Skeletal muscle satellite cell (primary cell): ENCODE data around the gene PDIA5.
"Not testable (repeated sequence)": the region's sequence is repeated elsewhere in the genome, so short reads cannot be mapped to it uniquely, and the experiment has no call there.

Experiments
- H3K27me3 ChIP-seq: 2 replicates; pipeline ENCODE4 v1.7.0; 2013; ENCODE audit warnings: low read length; ENCODE audit not compliant: control insufficient read depth, insufficient read depth
- H3K36me3 ChIP-seq: 2 replicates; pipeline ENCODE4 v1.7.0; 2013; ENCODE audit warnings: mild to moderate bottlenecking, control low read depth, low read length; ENCODE audit not compliant: insufficient read depth
- H3K4me1 ChIP-seq: 2 replicates; pipeline ENCODE4 v1.7.0; 2013; ENCODE audit warnings: low read length; ENCODE audit not compliant: control insufficient read depth, insufficient read depth
- H3K4me2 ChIP-seq: 2 replicates; pipeline ENCODE4 v1.7.0; 2013; ENCODE audit warnings: mild to moderate bottlenecking, low read length
- H3K4me3 ChIP-seq: 2 replicates; pipeline ENCODE4 v1.7.0; 2013; ENCODE audit warnings: low read length
- H3K9ac ChIP-seq: 2 replicates; pipeline ENCODE4 v1.7.0; 2013; ENCODE audit warnings: mild to moderate bottlenecking, low read depth, low read length, moderate library complexity
- H3K9me3 ChIP-seq: replicated peaks from 2 replicates; pipeline ENCODE4 v1.7.0; 2013; ENCODE audit warnings: mild to moderate bottlenecking, control low read depth, low read length

PDIA5 gene

GRCh38 chr3:123143669-123144411 is 77.0 kb downstream of the PDIA5 start:
- Histone ChIP-seq H3K4me3 (no peak overlapping the region), H3K9me3 (no peaks in the 10 kb centered on the region), H3K9ac (no peak overlapping the region), H3K36me3 (peaks cover 61% of the 10 kb centered on the region), H3K4me1 (peaks cover 6% of the 10 kb centered on the region), H3K27me3 (no peaks in the 10 kb centered on the region), H3K4me2 (no peak overlapping the region)

DNA sequence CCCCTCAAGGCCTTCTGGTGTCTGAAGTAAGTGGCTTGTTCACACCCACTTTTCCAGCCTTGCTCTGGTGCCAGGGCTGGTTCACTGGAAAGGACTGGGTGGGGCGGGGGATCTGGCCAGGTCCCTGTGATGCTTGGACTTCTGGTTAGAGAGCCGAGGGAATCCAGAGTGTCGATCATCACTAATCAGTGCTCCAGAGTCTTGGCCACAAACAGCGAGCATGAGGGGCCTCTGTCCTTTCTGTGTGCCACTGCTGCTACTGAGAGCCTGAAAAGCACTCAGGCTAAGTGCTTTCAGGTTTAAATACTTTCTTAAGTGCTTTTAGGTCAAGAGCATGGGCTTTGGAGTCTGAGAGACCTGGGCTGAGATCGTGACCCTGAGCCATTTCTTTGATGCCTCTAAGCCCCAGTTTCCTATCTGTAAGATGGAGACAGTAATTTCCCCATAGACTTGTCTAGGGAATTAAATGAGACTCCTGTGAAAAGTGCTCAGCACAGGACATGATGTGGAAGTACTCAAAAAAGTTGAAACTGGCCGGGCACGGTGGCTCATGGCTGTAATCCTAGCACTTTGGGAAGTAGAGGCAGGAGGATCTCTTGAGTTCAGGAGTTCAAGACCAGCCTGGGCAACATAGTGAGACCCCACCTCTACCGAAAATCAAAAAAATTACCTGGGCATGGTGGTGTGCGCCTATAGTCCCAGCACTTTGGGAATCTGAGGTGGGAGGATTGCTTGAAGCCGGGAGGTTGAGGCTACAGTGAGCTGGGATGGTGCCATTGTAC is 81.1 kb downstream of the PDIA5 start:
- Histone ChIP-seq H3K4me3 (no peak overlapping the region), H3K9me3 (no peaks in the 10 kb centered on the region), H3K36me3 (peaks cover 54% of the 10 kb centered on the region), H3K27me3 (no peaks in the 10 kb centered on the region), H3K4me2 (no peak overlapping the region), H3K9ac (no peak overlapping the region), H3K4me1 (peaks cover 6% of the 10 kb centered on the region)

GRCh38 chr3:123148772-123149171 is 81.9 kb downstream of the PDIA5 start:
- no peaks in the 10 kb centered on the region for H3K9me3 ChIP-seq
- H3K36me3 ChIP-seq, result peaks cover 57% of the 10 kb centered on the region
- no peaks in the 10 kb centered on the region for H3K27me3 ChIP-seq
- no peak overlapping the region for H3K4me3 ChIP-seq
- peaks cover 2% of the 10 kb centered on the region for H3K4me1 ChIP-seq
- no peak overlapping the region for H3K9ac ChIP-seq
- H3K4me2 ChIP-seq, result no peak overlapping the region

DNA sequence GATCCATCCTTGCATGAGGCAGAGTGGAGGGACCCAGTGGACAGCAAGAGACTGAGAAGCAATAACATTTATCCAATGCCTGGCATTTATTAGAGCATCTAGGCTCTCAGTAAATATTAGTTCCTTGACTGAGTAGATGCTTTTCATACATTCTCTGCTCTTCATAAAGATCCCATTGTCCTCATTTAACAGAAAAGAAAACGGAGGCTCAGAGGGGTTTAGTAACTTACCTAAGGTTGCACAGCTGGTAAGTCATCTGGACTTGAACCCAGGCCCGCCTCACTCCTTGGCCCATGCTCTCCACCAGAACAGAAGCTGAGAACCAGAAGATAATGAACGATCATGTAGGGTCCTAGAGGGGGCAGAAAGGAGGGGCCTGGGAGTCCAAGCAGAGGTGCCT is 82.7 kb downstream of the PDIA5 start:
- Histone ChIP-seq H3K9ac (no peak overlapping the region), H3K36me3 (peaks cover 58% of the 10 kb centered on the region)

GRCh38 chr3:123150449-123151215 is 83.8 kb downstream of the PDIA5 start:
- no peak overlapping the region for H3K9ac ChIP-seq
- no peaks in the 10 kb centered on the region for H3K9me3 ChIP-seq
- H3K4me3 ChIP-seq, result no peak overlapping the region
- no peaks in the 10 kb centered on the region for H3K27me3 ChIP-seq
- no peaks in the 10 kb centered on the region for H3K4me1 ChIP-seq
- peaks cover 61% of the 10 kb centered on the region for H3K36me3 ChIP-seq
- no peak overlapping the region for H3K4me2 ChIP-seq

More for the DNA sequence above, 82.7 kb downstream of the PDIA5 start:
- H3K9me3 ChIP-seq, result no peaks in the 10 kb centered on the region
- no peaks in the 10 kb centered on the region for H3K27me3 ChIP-seq
- H3K4me1 ChIP-seq, result no peaks in the 10 kb centered on the region
- no peak overlapping the region for H3K4me2 ChIP-seq
- no peak overlapping the region for H3K4me3 ChIP-seq

GRCh38 chr3:123151251-123151705 is 84.5 kb downstream of the PDIA5 start:
- no peaks in the 10 kb centered on the region for H3K4me1 ChIP-seq
- H3K9ac ChIP-seq, result no peak overlapping the region
- H3K9me3 ChIP-seq, result no peaks in the 10 kb centered on the region
- no peak overlapping the region for H3K4me3 ChIP-seq
- H3K36me3 ChIP-seq, result peaks cover 61% of the 10 kb centered on the region
- no peaks in the 10 kb centered on the region for H3K27me3 ChIP-seq
- H3K4me2 ChIP-seq, result no peak overlapping the region

- not testable (repeated sequence) for H3K4me1 ChIP-seq, H3K4me3 ChIP-seq, H3K4me2 ChIP-seq, H3K9me3 ChIP-seq, H3K27me3 ChIP-seq, H3K9ac ChIP-seq
- H3K36me3 ChIP-seq, result peaks cover 59% of the 10 kb centered on the region
Measured at GRCh38 chr3:123151853-123152420, 85.1 kb downstream of the PDIA5 start.

DNA sequence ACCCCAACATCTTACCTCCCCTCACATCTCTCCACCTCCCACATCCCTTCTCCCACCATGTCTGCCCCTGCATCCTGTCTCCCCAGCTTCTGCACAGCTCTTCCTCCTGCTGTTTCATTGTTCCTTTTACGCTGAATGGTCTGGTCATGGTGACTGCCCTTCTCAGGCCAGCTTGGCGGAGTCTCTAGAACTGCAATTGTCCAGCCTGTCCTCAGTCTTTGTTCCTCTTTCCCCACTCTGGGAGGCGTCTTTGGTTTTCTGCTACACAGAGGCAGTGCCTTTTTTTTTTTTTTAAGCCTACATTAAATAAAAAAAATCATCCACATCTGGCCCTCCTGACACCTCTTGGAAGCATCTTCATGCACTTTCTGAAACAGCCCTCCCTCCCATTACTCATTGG is 85.9 kb downstream of the PDIA5 start:
- no peaks in the 10 kb centered on the region for H3K9me3 ChIP-seq
- no peak overlapping the region for H3K4me3 ChIP-seq
- no peak overlapping the region for H3K4me2 ChIP-seq
- no peak overlapping the region for H3K9ac ChIP-seq
- peaks cover 51% of the 10 kb centered on the region for H3K36me3 ChIP-seq
- H3K4me1 ChIP-seq, result no peaks in the 10 kb centered on the region
- no peaks in the 10 kb centered on the region for H3K27me3 ChIP-seq

DNA sequence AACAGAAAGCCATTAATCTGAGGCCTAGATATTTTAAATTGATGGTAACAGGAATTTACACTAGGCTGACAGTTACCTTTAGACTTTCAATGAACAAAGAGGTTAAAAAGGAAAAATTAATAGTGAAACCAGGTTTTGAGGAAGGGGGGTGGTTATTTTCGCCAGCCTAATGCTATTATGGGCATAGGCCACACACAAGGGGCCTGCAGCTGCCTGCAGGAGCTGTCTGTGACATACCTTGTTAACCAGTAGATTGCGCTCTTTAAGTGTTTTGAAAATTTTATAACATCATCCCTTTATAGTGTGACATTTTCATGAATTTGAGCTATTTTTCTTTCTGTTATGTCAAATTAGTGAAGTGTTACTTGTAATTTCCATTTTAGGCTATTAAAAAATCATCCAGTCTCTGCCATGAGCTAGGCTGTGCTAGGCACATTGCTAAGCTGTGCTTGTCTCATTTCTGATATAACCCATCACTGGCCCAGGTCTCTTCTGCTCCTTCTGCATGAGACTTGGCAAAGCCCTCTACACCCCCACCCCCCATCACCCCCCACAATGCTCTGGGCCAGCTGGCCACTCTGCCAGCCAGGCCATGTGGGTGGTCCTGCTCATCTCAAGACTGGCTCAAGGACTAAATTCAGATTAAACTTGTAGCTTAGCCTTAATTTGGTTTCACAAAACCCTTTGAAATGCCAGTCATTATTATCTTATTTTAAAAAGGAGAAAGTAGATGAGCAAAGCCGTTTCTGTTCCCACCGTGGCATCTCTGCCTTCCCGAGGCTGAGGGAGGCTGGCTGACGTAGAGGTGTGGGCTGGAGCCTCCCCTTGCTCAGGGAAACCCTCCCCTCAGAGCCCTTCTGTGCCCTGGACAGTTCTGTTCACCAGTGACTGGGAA is 86.5 kb downstream of the PDIA5 start:
- H3K36me3 ChIP-seq, result peaks cover 48% of the 10 kb centered on the region
- no peak overlapping the region for H3K9ac ChIP-seq

DNA sequence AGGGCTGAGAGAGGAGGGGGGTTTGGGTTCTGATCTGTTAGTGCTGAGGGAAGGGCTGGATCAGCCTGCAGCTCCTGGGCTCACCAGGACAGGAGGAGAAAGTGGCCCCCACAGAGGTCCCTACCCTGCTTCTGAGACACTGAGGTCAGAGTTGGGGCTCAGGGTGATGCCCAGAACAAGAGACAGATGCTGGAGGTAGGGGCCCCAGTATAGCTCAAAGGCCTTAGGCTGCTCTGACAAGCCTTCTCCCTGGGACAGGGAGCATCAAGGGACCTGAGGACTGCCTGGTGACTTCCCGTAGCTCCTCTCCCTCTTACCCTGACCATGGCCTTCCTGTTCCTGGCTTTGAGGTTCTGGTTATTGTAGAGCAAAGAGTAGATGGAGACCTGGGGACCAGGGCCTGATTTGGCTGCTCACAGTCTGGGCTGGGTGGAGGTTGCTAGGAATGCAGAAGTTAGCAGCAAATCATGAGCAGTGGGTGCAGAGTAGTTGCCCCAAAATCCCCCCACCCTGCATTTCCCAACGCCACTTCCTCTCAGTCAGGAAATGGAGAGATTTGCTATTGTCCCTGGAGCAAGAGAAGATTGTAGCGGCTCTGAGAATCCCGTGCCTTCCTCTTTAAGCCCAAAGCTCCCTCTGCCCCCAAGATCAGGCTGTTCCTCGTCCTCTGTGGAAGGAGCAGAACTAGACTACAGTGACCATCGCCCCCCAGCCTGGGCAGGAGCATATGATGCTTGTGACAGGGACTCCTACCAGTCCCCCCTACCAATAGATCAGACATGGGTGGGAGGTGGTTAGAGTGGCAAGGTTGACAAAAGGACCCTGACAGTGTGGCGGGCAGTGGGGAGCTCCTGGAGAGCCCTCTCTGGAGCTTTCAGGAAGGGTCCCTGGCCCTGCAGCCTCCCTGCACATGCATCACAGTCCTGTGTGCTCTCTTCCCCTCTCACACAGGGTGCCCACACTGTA is 87.5 kb downstream of the PDIA5 start:
- peaks cover 40% of the 10 kb centered on the region for H3K36me3 ChIP-seq

More for the DNA sequence above, 86.5 kb downstream of the PDIA5 start:
- Histone ChIP-seq H3K4me3 (no peak overlapping the region), H3K4me1 (no peaks in the 10 kb centered on the region), H3K9me3 (no peaks in the 10 kb centered on the region), H3K4me2 (no peak overlapping the region), H3K27me3 (no peaks in the 10 kb centered on the region)

More for the DNA sequence above, 87.5 kb downstream of the PDIA5 start:
- no peak overlapping the region for H3K4me2 ChIP-seq
- H3K4me3 ChIP-seq, result no peak overlapping the region
- no peaks in the 10 kb centered on the region for H3K27me3 ChIP-seq
- no peaks in the 10 kb centered on the region for H3K9me3 ChIP-seq
- no peaks in the 10 kb centered on the region for H3K4me1 ChIP-seq
- no peak overlapping the region for H3K9ac ChIP-seq
